VCaP (cell line): Measurements from ENCODE around the gene SSU72.
A peak's percentile ranks its signal among the peaks of the same experiment; 100 is the strongest.

Source experiments
- H3K27ac ChIP-seq: fragments of 450-650 bp; 2 replicates; pipeline ENCODE4 v1.5.1; 2017
- TF ChIP-seq, protein P1 (sequence below): fragments of 450-650 bp; conservative IDR thresholded peaks from 2 replicates; pipeline ENCODE4 v1.5.1; 2017; ENCODE audit warnings: mild to moderate bottlenecking, moderate library complexity

Gene SSU72

GRCh38 chr1:1620433-1621139 is 45.9 kb upstream of the SSU72 start:
- no peak overlapping the region for H3K27ac ChIP-seq
- TF ChIP-seq, protein P1, sequence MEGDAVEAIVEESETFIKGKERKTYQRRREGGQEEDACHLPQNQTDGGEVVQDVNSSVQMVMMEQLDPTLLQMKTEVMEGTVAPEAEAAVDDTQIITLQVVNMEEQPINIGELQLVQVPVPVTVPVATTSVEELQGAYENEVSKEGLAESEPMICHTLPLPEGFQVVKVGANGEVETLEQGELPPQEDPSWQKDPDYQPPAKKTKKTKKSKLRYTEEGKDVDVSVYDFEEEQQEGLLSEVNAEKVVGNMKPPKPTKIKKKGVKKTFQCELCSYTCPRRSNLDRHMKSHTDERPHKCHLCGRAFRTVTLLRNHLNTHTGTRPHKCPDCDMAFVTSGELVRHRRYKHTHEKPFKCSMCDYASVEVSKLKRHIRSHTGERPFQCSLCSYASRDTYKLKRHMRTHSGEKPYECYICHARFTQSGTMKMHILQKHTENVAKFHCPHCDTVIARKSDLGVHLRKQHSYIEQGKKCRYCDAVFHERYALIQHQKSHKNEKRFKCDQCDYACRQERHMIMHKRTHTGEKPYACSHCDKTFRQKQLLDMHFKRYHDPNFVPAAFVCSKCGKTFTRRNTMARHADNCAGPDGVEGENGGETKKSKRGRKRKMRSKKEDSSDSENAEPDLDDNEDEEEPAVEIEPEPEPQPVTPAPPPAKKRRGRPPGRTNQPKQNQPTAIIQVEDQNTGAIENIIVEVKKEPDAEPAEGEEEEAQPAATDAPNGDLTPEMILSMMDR, result 0 out of 2 replicates have a peak, but pooled peaks have one; percentile 4

DNA sequence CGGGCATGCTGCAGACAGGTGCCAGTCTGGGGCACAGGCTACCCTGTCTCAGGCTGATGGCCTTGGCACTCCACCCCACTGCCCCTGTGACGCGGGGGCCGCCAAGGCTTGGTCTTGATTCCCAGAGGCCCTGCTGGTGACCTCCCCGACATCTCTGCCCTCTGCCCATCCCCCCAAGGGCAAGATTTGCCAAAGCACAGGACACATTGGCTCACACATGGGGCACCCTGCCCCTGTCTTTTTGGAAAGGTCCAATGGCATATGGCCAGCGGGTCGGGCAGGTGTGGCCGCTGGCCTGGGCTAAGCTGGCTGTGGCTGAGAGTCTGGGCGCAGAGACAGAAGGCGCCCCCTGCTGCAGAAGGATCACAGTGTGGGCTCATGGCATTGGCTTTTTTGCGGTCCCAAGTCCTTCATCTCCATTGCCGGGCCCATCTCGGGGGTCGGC is 45.3 kb upstream of the SSU72 start:
- TF ChIP-seq, protein P1, result peak; percentile 40; the same call in 1 of the 2 replicates
- H3K27ac ChIP-seq, result no peak overlapping the region

DNA sequence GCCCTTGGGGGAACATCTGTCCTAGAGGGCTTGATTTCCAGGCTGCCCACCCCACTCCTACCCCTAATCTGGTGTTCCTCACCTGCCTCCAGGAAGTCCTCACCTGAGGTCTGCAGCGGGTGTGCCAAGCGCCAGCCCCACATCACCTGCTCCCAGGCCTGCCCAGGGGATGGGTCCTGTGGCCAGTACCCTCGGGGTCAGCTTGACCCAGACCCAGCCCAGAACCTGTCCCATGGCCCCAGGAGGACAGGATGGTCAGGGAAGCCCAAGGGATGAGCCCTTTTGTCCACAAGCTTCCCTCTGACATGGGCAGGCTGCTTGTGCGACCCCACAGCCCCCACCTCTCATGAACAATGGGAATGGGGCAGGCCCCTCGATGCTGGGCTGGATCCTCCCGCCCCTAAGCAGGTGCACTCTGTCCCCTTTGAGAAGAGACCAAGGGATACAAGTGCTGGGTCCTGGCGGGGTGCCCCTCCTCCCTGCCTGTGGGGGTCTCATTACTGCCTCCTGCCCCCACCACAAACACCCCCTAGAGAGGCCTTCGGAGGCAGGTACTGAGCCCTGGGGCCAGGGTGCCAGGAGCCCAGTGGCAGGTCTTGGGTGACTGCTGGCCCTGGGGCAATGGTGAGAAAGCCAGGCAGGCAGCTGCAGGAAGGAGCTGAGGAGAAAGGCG is 43.9 kb upstream of the SSU72 start:
- TF ChIP-seq, protein P1, result no peak
- no peak overlapping the region for H3K27ac ChIP-seq

GRCh38 chr1:1617925-1618324 is 43.3 kb upstream of the SSU72 start:
- peak overlapping the region; percentile 99; the same call in 1 of the 2 replicates for H3K27ac ChIP-seq
- TF ChIP-seq, protein P1, result no peak

- TF ChIP-seq, protein P1, result no peak
- peak overlapping the region; percentile 99; the same call in 1 of the 2 replicates for H3K27ac ChIP-seq
Measured at GRCh38 chr1:1617516-1617915, 42.9 kb upstream of the SSU72 start.

- H3K27ac ChIP-seq, result peak overlapping the region; percentile 99
Measured at GRCh38 chr1:1616838-1617237, 42.2 kb upstream of the SSU72 start.

More at GRCh38 chr1:1616838-1617237, 42.2 kb upstream of the SSU72 start:
- TF ChIP-seq, protein P1, result no peak
